ENCODE results near the gene ELN.

ELN gene

DNA sequence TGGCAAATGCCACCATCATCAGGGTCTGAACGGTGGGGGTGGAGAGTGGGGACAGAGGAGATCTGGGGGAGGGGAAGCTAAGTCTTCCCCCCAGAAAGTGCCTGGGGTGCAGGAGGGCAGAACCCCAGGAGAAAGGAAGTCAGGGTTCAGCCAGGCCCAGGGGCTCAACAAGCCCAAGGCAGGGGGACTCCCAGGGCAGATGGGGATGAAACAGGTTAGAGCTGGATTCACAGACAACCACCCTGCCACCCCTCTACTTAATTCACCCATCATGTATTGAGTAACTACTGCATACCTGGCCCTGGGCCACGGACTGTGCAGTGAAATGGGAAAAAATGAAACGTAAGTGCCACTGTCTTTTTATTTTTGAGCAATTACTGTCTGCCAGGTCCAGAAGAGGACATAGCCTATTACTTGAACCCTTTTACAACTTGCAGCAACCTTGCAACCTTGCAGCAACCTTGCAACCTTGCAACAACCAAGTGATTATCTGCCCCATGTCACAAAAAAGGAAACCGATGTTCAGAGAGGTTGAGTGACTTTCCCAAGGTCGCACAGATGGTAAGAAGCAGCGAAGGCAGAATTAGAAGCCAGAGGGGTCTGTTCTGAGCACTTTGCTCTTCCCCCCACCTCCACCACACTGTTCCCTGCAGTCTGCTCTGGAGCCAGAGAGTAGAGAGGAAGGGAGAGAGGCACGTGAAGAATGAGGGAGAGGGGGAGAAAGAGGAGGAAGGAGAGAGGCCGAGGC, 4.8 kb downstream of the ELN start:
- TF ChIP-seq, protein P1, sequence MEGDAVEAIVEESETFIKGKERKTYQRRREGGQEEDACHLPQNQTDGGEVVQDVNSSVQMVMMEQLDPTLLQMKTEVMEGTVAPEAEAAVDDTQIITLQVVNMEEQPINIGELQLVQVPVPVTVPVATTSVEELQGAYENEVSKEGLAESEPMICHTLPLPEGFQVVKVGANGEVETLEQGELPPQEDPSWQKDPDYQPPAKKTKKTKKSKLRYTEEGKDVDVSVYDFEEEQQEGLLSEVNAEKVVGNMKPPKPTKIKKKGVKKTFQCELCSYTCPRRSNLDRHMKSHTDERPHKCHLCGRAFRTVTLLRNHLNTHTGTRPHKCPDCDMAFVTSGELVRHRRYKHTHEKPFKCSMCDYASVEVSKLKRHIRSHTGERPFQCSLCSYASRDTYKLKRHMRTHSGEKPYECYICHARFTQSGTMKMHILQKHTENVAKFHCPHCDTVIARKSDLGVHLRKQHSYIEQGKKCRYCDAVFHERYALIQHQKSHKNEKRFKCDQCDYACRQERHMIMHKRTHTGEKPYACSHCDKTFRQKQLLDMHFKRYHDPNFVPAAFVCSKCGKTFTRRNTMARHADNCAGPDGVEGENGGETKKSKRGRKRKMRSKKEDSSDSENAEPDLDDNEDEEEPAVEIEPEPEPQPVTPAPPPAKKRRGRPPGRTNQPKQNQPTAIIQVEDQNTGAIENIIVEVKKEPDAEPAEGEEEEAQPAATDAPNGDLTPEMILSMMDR (IDR thresholded peaks at IDR 0.05; ENCODE audit: insufficient read depth, low read length, missing control alignments), result no peak
- no peak for DNase-seq (ENCODE audit: low read depth, low spot score)
- CTCF ChIA-PET, result interaction anchor here (0.7 to 8.9 kb wide), 5 partner anchors 6 to 368 kb away, joined by 3 to 108 read pairs (median 4); partner anchors contain the start of gene ELN
- no peak overlapping the region for H3K4me3 ChIP-seq (ENCODE audit: low read depth, low read length)
- POLR2A ChIA-PET, result no interaction called here

DNA sequence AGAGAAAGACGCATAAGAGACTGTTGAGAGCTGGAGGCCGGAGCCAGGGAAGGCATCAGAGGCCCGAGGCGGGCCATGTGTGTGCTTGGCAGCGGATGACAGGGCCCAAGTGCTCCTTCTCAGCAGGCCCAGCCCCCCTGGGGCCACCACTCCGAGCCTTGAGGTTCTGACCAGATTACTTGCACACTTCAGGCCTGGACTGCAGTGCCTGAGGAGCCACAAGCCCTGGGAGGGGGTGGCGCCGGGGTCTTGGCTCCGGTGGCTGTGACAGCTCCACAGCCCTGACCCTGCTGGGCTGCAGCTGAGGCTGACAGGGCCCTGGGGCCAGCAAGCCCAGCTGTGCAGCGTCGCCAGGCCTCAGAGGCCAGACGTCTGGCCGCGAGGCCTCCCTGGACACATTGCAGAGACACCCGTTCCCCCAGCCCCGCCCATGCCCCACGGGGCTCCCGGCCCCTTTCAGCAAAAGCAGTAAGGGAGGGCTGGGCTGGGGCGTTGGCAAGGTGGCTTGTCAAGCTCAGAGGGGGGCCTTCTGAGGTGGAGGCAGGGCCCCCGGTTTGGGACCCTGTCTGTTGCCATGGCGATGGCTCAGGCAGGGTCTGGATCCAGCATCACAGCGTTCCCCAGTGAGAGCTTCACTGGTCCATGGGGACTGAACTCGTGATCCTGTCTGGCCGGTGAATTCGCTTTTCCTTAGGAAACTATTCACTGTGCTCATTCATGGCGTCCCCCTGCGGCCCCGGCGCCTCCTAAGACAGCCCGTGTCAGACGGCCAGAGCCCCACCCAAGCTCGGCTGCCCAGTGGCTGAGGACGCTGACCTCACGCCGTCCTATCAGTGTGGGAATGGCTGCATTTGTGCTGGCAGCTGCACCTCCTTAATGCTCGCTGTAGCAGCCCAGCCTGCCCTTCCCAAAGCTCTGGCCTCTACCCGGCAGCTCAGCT, 5.7 kb downstream of the ELN start:
- H3K4me3 ChIP-seq (ENCODE audit: low read depth, low read length), result no peak overlapping the region
- no peak for DNase-seq (ENCODE audit: low read depth, low spot score)
- ChIA-PET POLR2A (no interaction called here), CTCF (interaction anchor here (1.3 to 8.9 kb wide), 2 partner anchors 7 to 11 kb away, joined by 3 to 108 read pairs; partner anchors contain the start of gene ELN)
- TF ChIP-seq, protein P1 (IDR thresholded peaks at IDR 0.05; ENCODE audit: insufficient read depth, low read length, missing control alignments), result no peak

DNA sequence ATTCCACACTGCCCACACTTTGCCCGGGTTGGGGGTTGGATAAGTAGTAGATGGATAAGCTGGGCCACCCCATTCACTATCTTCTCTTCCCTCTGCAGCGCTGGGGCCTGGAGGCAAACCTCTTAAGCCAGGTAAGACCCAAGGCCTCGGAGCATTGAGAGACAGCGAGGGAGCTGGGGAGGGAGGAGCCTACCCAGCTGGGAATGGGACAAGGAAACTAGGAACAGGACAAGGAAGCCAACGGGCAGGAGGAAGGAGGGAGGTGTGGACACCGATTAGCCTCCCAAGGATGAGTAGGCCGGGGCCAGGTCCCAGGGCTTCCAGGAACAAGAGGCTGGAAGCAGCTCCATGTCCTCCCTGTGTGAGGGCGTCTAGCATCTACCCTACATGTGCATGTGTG, 9.6 kb downstream of the ELN start:
- POLR2A ChIA-PET, result no interaction called here
- no peak for DNase-seq (ENCODE audit: low read depth, low spot score)
- H3K4me3 ChIP-seq (ENCODE audit: low read depth, low read length), result no peak overlapping the region
- CTCF ChIA-PET, result interaction anchor here (1.2 to 8.9 kb wide), 3 partner anchors 11 to 172 kb away, joined by 3 to 108 read pairs (median 5); partner anchors contain the start of gene ELN
- TF ChIP-seq, protein P1 (IDR thresholded peaks at IDR 0.05; ENCODE audit: insufficient read depth, low read length, missing control alignments), result no peak

DNA sequence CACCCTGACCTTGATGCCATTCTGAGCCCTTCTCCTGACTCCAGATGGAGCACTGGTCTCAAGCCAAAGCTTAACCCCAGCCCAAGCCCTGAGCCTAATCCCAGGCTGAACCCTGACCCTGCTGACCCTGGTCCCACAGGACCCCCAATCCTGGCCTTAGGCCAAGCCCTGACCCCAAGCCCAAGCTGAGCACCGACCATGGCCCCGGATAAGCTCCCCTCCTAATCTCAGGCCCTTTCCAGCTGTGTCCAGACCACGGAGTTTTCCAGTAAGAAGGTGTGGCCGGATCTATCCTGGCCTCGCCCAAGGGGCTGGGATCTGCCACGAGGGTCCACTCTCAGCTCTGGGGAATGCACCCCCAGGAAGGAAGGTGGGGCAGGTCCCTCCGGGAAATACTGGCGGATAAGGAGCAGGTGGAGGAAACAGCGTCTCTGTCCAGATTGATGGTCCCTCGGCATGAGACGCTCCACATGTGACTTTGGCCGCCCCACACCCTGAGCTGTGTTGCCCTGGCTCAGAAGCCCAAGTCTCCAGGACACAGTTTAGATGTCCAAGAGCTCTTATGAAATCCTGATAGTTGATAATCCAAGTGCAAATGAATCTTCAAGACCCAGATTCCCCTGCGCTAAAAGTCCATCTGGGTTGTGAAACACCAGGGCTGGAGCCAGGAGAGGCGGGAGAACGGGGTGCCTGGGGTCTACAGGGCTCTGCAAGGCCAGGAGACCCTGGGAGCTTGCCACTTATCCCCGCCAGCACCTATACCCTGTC, 10.4 kb downstream of the ELN start:
- ChIA-PET CTCF (interaction anchor here (1.1 to 8.9 kb wide), 5 partner anchors 12 to 174 kb away, joined by 3 to 108 read pairs (median 4); partner anchors contain the start of gene ELN), POLR2A (no interaction called here)
- TF ChIP-seq, protein P1 (IDR thresholded peaks at IDR 0.05; ENCODE audit: insufficient read depth, low read length, missing control alignments), result no peak
- DNase-seq (ENCODE audit: low read depth, low spot score), result no peak
- no peak overlapping the region for H3K4me3 ChIP-seq (ENCODE audit: low read depth, low read length)

DNA sequence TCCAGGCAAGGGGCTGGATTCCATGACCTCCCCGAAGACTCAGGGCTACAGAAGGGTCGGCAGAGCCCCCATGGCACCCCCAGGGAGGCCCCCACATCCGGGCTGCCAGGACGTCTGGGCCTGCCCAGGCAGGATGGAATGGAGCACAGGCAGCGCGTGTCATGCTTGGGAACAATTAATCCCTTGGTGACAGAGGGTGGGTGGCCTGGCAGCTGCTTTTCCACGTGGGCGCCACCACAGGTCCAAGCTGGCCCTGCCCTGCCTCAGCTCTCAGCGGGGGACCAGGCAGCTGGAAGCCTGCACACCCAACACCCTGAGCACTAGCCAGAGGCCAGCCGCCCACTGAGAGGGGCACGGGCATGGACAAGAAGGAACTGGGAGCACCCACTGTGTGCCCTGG, 11.4 kb downstream of the ELN start:
- ChIA-PET CTCF (interaction anchor here (1.2 to 8.9 kb wide), 3 partner anchors 13 to 175 kb away, joined by 3 to 108 read pairs (median 4); partner anchors contain the start of gene ELN), POLR2A (no interaction called here)
- no peak overlapping the region for H3K4me3 ChIP-seq (ENCODE audit: low read depth, low read length)
- no peak for DNase-seq (ENCODE audit: low read depth, low spot score)
- TF ChIP-seq, protein P1 (IDR thresholded peaks at IDR 0.05; ENCODE audit: insufficient read depth, low read length, missing control alignments), result no peak

Data from AG04449 (cell line).